Measurements from ENCODE around the gene VDAC1.

Gene VDAC1

GRCh38 chr5:134024811-134025210 lies 20.0 kb upstream of the VDAC1 start:
- TF ChIP-seq CTCF (IDR thresholded peaks at IDR 0.05; ENCODE audit: low read depth, low read length), result no peak
- in situ Hi-C loops (cut with HindIII; ENCODE audit: low sequenced_read_pairs), result no loop called here

GRCh38 chr5:134022333-134022732 lies 17.6 kb upstream of the VDAC1 start:
- no peak for TF ChIP-seq CTCF (IDR thresholded peaks at IDR 0.05; ENCODE audit: low read depth, low read length)
- no peak overlapping the region for H3K4me3 ChIP-seq (ENCODE audit: low read depth, low read length)
- in situ Hi-C loops (cut with HindIII; ENCODE audit: low sequenced_read_pairs), result no loop called here
- no peak for DNase-seq (ENCODE audit: low read depth, low spot score)

More at GRCh38 chr5:134024811-134025210, 20.0 kb upstream of the VDAC1 start:
- H3K4me3 ChIP-seq (ENCODE audit: low read depth, low read length), result no peak overlapping the region
- DNase-seq (ENCODE audit: low read depth, low spot score), result no peak

- in situ Hi-C loops (cut with HindIII; ENCODE audit: low sequenced_read_pairs), result no loop called here
- H3K4me3 ChIP-seq (ENCODE audit: low read depth, low read length), result no peak overlapping the region
- no peak for DNase-seq (ENCODE audit: low read depth, low spot score)
- TF ChIP-seq CTCF (IDR thresholded peaks at IDR 0.05; ENCODE audit: low read depth, low read length), result no peak
Measured at GRCh38 chr5:134020188-134020587, 15.4 kb upstream of the VDAC1 start.

- no peak for TF ChIP-seq CTCF (IDR thresholded peaks at IDR 0.05; ENCODE audit: low read depth, low read length)
- no peak for DNase-seq (ENCODE audit: low read depth, low spot score)
- in situ Hi-C loops (cut with HindIII; ENCODE audit: low sequenced_read_pairs), result no loop called here
- no peak overlapping the region for H3K4me3 ChIP-seq (ENCODE audit: low read depth, low read length)
Measured at GRCh38 chr5:134019636-134020035, 14.9 kb upstream of the VDAC1 start.

- H3K4me3 ChIP-seq (ENCODE audit: low read depth, low read length), result no peak overlapping the region
- TF ChIP-seq CTCF (IDR thresholded peaks at IDR 0.05; ENCODE audit: low read depth, low read length), result no peak
- DNase-seq (ENCODE audit: low read depth, low spot score), result no peak
- in situ Hi-C loops (cut with HindIII; ENCODE audit: low sequenced_read_pairs), result no loop called here
Measured at GRCh38 chr5:134018986-134019316, 14.2 kb upstream of the VDAC1 start.

GRCh38 chr5:134018154-134018985 lies 13.6 kb upstream of the VDAC1 start:
- DNase-seq (ENCODE audit: low read depth, low spot score), result no peak
- no peak overlapping the region for H3K4me3 ChIP-seq (ENCODE audit: low read depth, low read length)
- in situ Hi-C loops (cut with HindIII; ENCODE audit: low sequenced_read_pairs), result no loop called here
- no peak for TF ChIP-seq CTCF (IDR thresholded peaks at IDR 0.05; ENCODE audit: low read depth, low read length)
